Neural cell (in vitro differentiated cells): ENCODE results near the gene CDC25A. TPM values are rescaled to one million over a fixed set of nuclear protein-coding genes. Genes with fewer than 3 reads are reported as not detected.

Source experiments
- H2AFZ ChIP-seq: fragments of 200-600, 300-800 bp; sonication (generic), shearing (Covaris generic); 2 replicates; pipeline ENCODE4 v1.6.0; 2014; ENCODE audit warnings: low read depth, mild to moderate bottlenecking, antibody characterized with exemption, low read length, moderate library complexity
- H3F3A ChIP-seq: fragments of 200-600 bp; shearing (Covaris generic); 2 replicates; pipeline ENCODE4 v1.6.1; 2016; ENCODE audit warnings: mild to moderate bottlenecking, moderate library complexity, mixed read lengths, antibody characterized with exemption, low read length; ENCODE audit not compliant: insufficient read depth, poor library complexity, severe bottlenecking
- H3K27ac ChIP-seq: fragments of 200-600, 300-800 bp; sonication (generic), shearing (Covaris generic); 2 replicates; pipeline ENCODE4 v1.5.1; 2014; ENCODE audit warnings: mild to moderate bottlenecking, low read length, moderate library complexity
- H3K27me3 ChIP-seq: fragments of 300-800, 200-600 bp; sonication (generic), shearing (Covaris generic); 2 replicates; pipeline ENCODE4 v1.6.0; 2014; ENCODE audit warnings: mild to moderate bottlenecking, low read depth, low read length, moderate library complexity; ENCODE audit not compliant: insufficient read depth
- H3K36me3 ChIP-seq: fragments of 300-800, 200-600 bp; sonication (generic), shearing (Covaris generic); 2 replicates; pipeline ENCODE4 v1.5.1; 2014; ENCODE audit warnings: mild to moderate bottlenecking, antibody characterized with exemption, low read length, moderate library complexity; ENCODE audit not compliant: insufficient read depth
- H3K4me2 ChIP-seq: fragments of 300-800, 200-600 bp; sonication (generic), shearing (Covaris generic); 2 replicates; pipeline ENCODE4 v1.6.0; 2014; ENCODE audit warnings: mild to moderate bottlenecking, low read length
- H3K4me3 ChIP-seq: fragments of 300-800, 200-600 bp; sonication (generic), shearing (Covaris generic); 2 replicates; pipeline ENCODE4 v1.5.1; 2014; ENCODE audit warnings: mild to moderate bottlenecking, low read length, moderate library complexity
- H3K79me2 ChIP-seq: fragments of 200-600 bp; shearing (Covaris generic); replicated peaks from 2 replicates; pipeline ENCODE4 v1.6.0; 2014; ENCODE audit warnings: mild to moderate bottlenecking, low read length, moderate library complexity; ENCODE audit not compliant: insufficient read depth
- H3K9ac ChIP-seq: fragments of 300-800, 200-600 bp; sonication (generic), shearing (Covaris generic); 2 replicates; pipeline ENCODE4 v1.6.1; 2016; ENCODE audit warnings: mild to moderate bottlenecking, low read length, mixed read lengths
- H3K9me2 ChIP-seq: fragments of 200-600 bp; shearing (Covaris generic); 2 replicates; pipeline ENCODE4 v1.6.1; 2016; ENCODE audit warnings: mild to moderate bottlenecking, low read length, mixed read lengths; ENCODE audit not compliant: insufficient read depth
- H3K9me3 ChIP-seq: fragments of 200-600, 300-800 bp; sonication (generic), shearing (Covaris generic); 2 replicates; pipeline ENCODE4 v1.6.1; 2016; ENCODE audit warnings: mild to moderate bottlenecking, mixed run types, low read length, moderate library complexity, mixed read lengths
- H4K20me1 ChIP-seq: fragments of 200-600 bp; shearing (Covaris generic); 2 replicates; pipeline ENCODE4 v1.6.1; 2016; ENCODE audit warnings: mild to moderate bottlenecking, mixed run types; ENCODE audit not compliant: insufficient read depth
- EP300 ChIP-seq: fragments of 450-650 bp; conservative IDR thresholded peaks from 2 replicates; pipeline ENCODE4 v1.6.1; 2014; ENCODE audit warnings: antibody characterized with exemption, mild to moderate bottlenecking, moderate library complexity; ENCODE audit not compliant: poor library complexity, severe bottlenecking
- EZH2 ChIP-seq: fragments of 200-600, 300-800 bp; shearing (Covaris generic), sonication (generic); IDR thresholded peaks from 2 replicates; pipeline ENCODE4 v1.6.1; 2014; ENCODE audit warnings: antibody characterized with exemption, low read length, borderline replicate concordance, mild to moderate bottlenecking; ENCODE audit not compliant: insufficient read depth, poor library complexity, severe bottlenecking
- MXI1 ChIP-seq: fragments of 450-650 bp; conservative IDR thresholded peaks from 2 replicates; pipeline ENCODE4 v1.6.1; 2014; ENCODE audit warnings: antibody characterized with exemption, mild to moderate bottlenecking; ENCODE audit not compliant: poor library complexity, severe bottlenecking
- POLR2AphosphoS5 ChIP-seq: IDR thresholded peaks from 2 replicates; pipeline ENCODE4 v1.6.1; 2012
- RAD21 ChIP-seq: fragments of 450-650 bp; conservative IDR thresholded peaks from 2 replicates; pipeline ENCODE4 v1.6.1; 2014; ENCODE audit warnings: antibody characterized with exemption, mild to moderate bottlenecking, moderate library complexity
- SMC3 ChIP-seq: fragments of 450-650 bp; conservative IDR thresholded peaks from 2 replicates; pipeline ENCODE4 v1.6.1; 2014; ENCODE audit warnings: antibody characterized with exemption, mild to moderate bottlenecking, moderate library complexity; ENCODE audit not compliant: poor library complexity
- TAF1 ChIP-seq: IDR thresholded peaks from 2 replicates; pipeline ENCODE4 v1.6.1; 2012; ENCODE audit warnings: low read depth
- polyA plus RNA-seq: library from polyadenylated mRNA; depleted of rRNA; stranded (reverse); fragments of >200 nt; gene quantifications from 2 replicates; pipeline ENCODE4 v1.2.3, GENCODE V29; 2014
- TF ChIP-seq, protein P1 (sequence below): fragments of 450-650 bp; IDR thresholded peaks from 2 replicates; pipeline ENCODE4 v1.5.1; 2014; ENCODE audit warnings: antibody characterized with exemption, mild to moderate bottlenecking, moderate library complexity; ENCODE audit not compliant: poor library complexity, severe bottlenecking
- TF ChIP-seq, protein P2 (sequence below): IDR thresholded peaks from 2 replicates; pipeline ENCODE4 v1.6.1; 2012; ENCODE audit warnings: borderline replicate concordance

CDC25A gene
- polyA plus RNA-seq, 1 donor from 2014 or later, result 12.3 TPM

GRCh38 chr3:48180531-48181253 is 7.5 kb downstream of the CDC25A start:
- peaks cover 2% of the 10 kb centered on the region for H3K79me2 ChIP-seq
- H3K9ac ChIP-seq, result no peak overlapping the region
- H3K36me3 ChIP-seq, result peaks cover 5% of the 10 kb centered on the region
- H2AFZ ChIP-seq, result no peak overlapping the region
- no peak overlapping the region for H3K4me2 ChIP-seq
- no peaks in the 10 kb centered on the region for H3K9me2 ChIP-seq
- no peak overlapping the region for H3K4me3 ChIP-seq
- H3K27ac ChIP-seq, result no peak overlapping the region
- H3K9me3 ChIP-seq, result no peaks in the 10 kb centered on the region
- H3K27me3 ChIP-seq, result no peaks in the 10 kb centered on the region
- no peaks in the 10 kb centered on the region for H3F3A ChIP-seq
- TF ChIP-seq RAD21 (no peak), EP300 (no peak)
- TF ChIP-seq, protein P1, sequence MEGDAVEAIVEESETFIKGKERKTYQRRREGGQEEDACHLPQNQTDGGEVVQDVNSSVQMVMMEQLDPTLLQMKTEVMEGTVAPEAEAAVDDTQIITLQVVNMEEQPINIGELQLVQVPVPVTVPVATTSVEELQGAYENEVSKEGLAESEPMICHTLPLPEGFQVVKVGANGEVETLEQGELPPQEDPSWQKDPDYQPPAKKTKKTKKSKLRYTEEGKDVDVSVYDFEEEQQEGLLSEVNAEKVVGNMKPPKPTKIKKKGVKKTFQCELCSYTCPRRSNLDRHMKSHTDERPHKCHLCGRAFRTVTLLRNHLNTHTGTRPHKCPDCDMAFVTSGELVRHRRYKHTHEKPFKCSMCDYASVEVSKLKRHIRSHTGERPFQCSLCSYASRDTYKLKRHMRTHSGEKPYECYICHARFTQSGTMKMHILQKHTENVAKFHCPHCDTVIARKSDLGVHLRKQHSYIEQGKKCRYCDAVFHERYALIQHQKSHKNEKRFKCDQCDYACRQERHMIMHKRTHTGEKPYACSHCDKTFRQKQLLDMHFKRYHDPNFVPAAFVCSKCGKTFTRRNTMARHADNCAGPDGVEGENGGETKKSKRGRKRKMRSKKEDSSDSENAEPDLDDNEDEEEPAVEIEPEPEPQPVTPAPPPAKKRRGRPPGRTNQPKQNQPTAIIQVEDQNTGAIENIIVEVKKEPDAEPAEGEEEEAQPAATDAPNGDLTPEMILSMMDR, result no peak
- H4K20me1 ChIP-seq, result no peaks in the 10 kb centered on the region

GRCh38 chr3:48180021-48180420 is 8.2 kb downstream of the CDC25A start:
- no peak overlapping the region for H3K27ac ChIP-seq
- no peak overlapping the region for H3K9ac ChIP-seq
- H4K20me1 ChIP-seq, result no peaks in the 10 kb centered on the region
- no peaks in the 10 kb centered on the region for H3K9me3 ChIP-seq
- peaks cover 5% of the 10 kb centered on the region for H3K36me3 ChIP-seq
- peaks cover 2% of the 10 kb centered on the region for H3K79me2 ChIP-seq
- no peak overlapping the region for H2AFZ ChIP-seq
- H3K4me3 ChIP-seq, result no peak overlapping the region
- TF ChIP-seq MXI1, result no peak
- no peak for TF ChIP-seq RAD21
- TF ChIP-seq TAF1, result no peak
- TF ChIP-seq, protein P1, result no peak
- no peak for TF ChIP-seq POLR2AphosphoS5
- TF ChIP-seq EP300, result no peak
- TF ChIP-seq, protein P2, sequence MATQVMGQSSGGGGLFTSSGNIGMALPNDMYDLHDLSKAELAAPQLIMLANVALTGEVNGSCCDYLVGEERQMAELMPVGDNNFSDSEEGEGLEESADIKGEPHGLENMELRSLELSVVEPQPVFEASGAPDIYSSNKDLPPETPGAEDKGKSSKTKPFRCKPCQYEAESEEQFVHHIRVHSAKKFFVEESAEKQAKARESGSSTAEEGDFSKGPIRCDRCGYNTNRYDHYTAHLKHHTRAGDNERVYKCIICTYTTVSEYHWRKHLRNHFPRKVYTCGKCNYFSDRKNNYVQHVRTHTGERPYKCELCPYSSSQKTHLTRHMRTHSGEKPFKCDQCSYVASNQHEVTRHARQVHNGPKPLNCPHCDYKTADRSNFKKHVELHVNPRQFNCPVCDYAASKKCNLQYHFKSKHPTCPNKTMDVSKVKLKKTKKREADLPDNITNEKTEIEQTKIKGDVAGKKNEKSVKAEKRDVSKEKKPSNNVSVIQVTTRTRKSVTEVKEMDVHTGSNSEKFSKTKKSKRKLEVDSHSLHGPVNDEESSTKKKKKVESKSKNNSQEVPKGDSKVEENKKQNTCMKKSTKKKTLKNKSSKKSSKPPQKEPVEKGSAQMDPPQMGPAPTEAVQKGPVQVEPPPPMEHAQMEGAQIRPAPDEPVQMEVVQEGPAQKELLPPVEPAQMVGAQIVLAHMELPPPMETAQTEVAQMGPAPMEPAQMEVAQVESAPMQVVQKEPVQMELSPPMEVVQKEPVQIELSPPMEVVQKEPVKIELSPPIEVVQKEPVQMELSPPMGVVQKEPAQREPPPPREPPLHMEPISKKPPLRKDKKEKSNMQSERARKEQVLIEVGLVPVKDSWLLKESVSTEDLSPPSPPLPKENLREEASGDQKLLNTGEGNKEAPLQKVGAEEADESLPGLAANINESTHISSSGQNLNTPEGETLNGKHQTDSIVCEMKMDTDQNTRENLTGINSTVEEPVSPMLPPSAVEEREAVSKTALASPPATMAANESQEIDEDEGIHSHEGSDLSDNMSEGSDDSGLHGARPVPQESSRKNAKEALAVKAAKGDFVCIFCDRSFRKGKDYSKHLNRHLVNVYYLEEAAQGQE, result no peak
- TF ChIP-seq EZH2, result no peak
- no peak for TF ChIP-seq SMC3
- no peak overlapping the region for H3K4me2 ChIP-seq
- no peaks in the 10 kb centered on the region for H3K27me3 ChIP-seq
- H3K9me2 ChIP-seq, result no peaks in the 10 kb centered on the region
- H3F3A ChIP-seq, result no peaks in the 10 kb centered on the region
